A549 (cell line): ENCODE results near the gene TTC28. TPM values are rescaled to one million over a fixed set of nuclear protein-coding genes. Genes with fewer than 3 reads are reported as not detected.

ENCODE experiments used
- ATAC-seq, 2 experiments: fragments of 200-7000 bp in 1 of 2; fragments of >200 bp in 1 of 2; cut with Nextera tagmentation in 1 of 2; cut with Tn5 transposase in 1 of 2; 3 replicates each; pipeline versions ENCODE4 v1.8.0 to v1.9.1; 2018 to 2020; ENCODE audit warnings: mild to moderate bottlenecking in 1 of 2, moderate library complexity in 1 of 2
- CTCF ChIA-PET: fragments of 300-600 bp; sonication (Branson Sonifier 250); formaldehyde crosslinking; extraction: SDS; loops from one replicate; lab custom pipeline; 2021; ENCODE audit warnings: antibody characterized with exemption, inconsistent platforms; lab: Yijun Ruan, JAX
- POLR2A ChIA-PET: fragments of 350-600 bp; formaldehyde crosslinking; extraction: SDS; loops from one replicate; lab custom pipeline; 2021; ENCODE audit warnings: antibody characterized with exemption, inconsistent platforms; lab: Yijun Ruan, JAX
- DNase-seq, 2 experiments: peaks; one replicate each; pipeline versions ENCODE4 v3.0.0 to v3.0.0-alpha.2; 2011 to 2016; ENCODE audit warnings: low read depth in 1 of 2, low spot score in 1 of 2
- FAIRE-seq: peaks from 2 replicates; lab custom pipeline; 2011; peaks lifted over from hg19 to GRCh38; lab: Jason Lieb, UNC
- H3K27ac ChIP-seq, 2 experiments: fragments of >200 bp; sonication (Bioruptor Twin); formaldehyde crosslinking; 3 replicates each; pipeline ENCODE4 v1.5.1; 2016 to 2017
- H3K4me1 ChIP-seq: fragments of >200 bp; sonication (Bioruptor Twin); formaldehyde crosslinking; 3 replicates; pipeline ENCODE4 v1.6.1; 2016
- H3K4me2 ChIP-seq: fragments of >200 bp; sonication (Bioruptor Twin); formaldehyde crosslinking; 3 replicates; pipeline ENCODE4 v1.6.1; 2016
- H3K4me3 ChIP-seq: fragments of >200 bp; sonication (Bioruptor Twin); formaldehyde crosslinking; 3 replicates; pipeline ENCODE4 v1.5.1; 2016
- H3K9me3 ChIP-seq: fragments of >200 bp; sonication (Bioruptor Twin); formaldehyde crosslinking; 3 replicates; pipeline ENCODE4 v1.6.1; 2016
- CHD2 ChIP-seq: fragments of 150-350 bp; IDR thresholded peaks from 2 replicates; pipeline ENCODE4 v1.6.1; 2014; ENCODE audit warnings: low read length; ENCODE audit not compliant: partially characterized antibody
- CHD4 ChIP-seq: fragments of 200-600 bp; sonication (generic); IDR thresholded peaks from 2 replicates; pipeline ENCODE4 v1.6.1; 2016; ENCODE audit warnings: antibody characterized with exemption, mild to moderate bottlenecking, borderline replicate concordance
- EP300 ChIP-seq, 2 experiments: fragments of >200 bp; sonication (Bioruptor Twin); formaldehyde crosslinking; IDR thresholded peaks; 2 replicates in 1 of 2; 3 replicates in 1 of 2; pipeline ENCODE4 v1.6.1; 2016 to 2017
- ESRRA ChIP-seq: fragments of 150-350 bp; IDR thresholded peaks from 2 replicates; pipeline ENCODE4 v1.6.1; 2014; ENCODE audit warnings: mild to moderate bottlenecking, low read length, borderline replicate concordance
- GATA3 ChIP-seq: IDR thresholded peaks from 2 replicates; pipeline ENCODE4 v1.6.1; 2012; ENCODE audit warnings: borderline replicate concordance
- HDAC2 ChIP-seq: fragments of 200-600 bp; sonication (generic); IDR thresholded peaks from 2 replicates; pipeline ENCODE4 v1.6.1; 2016
- HMGXB4 ChIP-seq: fragments of 250-450 bp; sonication (Bioruptor Pico); IDR thresholded peaks from 2 replicates; pipeline ENCODE4 v1.5.0; 2021; ENCODE audit warnings: mild to moderate bottlenecking, moderate library complexity, borderline replicate concordance
- KDM1A ChIP-seq: fragments of 200-600 bp; sonication (generic); IDR thresholded peaks from 2 replicates; pipeline ENCODE4 v1.6.1; 2016; ENCODE audit warnings: low read depth, mild to moderate bottlenecking
- KDM5A ChIP-seq: fragments of 200-600 bp; sonication (generic); IDR thresholded peaks from 2 replicates; pipeline ENCODE4 v1.6.1; 2016; ENCODE audit warnings: antibody characterized with exemption, mild to moderate bottlenecking
- MAFK ChIP-seq: fragments of 450-650 bp; IDR thresholded peaks from 2 replicates; pipeline ENCODE4 v1.6.1; 2014; ENCODE audit not compliant: partially characterized antibody
- NFE2L2 ChIP-seq: fragments of 150-350 bp; conservative IDR thresholded peaks from 2 replicates; pipeline ENCODE4 v1.6.1; 2014; ENCODE audit warnings: low read length
- NR3C1 ChIP-seq: fragments of >200 bp; sonication (Bioruptor Twin); formaldehyde crosslinking; IDR thresholded peaks from 3 replicates; pipeline ENCODE4 v1.6.1; 2017
- RARB ChIP-seq: fragments of 250-450 bp; sonication (Bioruptor Pico); IDR thresholded peaks from 2 replicates; pipeline ENCODE4 v1.8.0; 2021; ENCODE audit warnings: mild to moderate bottlenecking, moderate library complexity
- SMC3 ChIP-seq: fragments of >200 bp; sonication (Bioruptor Twin); formaldehyde crosslinking; IDR thresholded peaks from 3 replicates; pipeline ENCODE4 v1.6.1; 2018; ENCODE audit warnings: inconsistent platforms
- ZNF302 ChIP-seq: fragments of 250-450 bp; sonication (Bioruptor Pico); IDR thresholded peaks from 2 replicates; pipeline ENCODE4 v1.9.0; 2021; ENCODE audit warnings: inconsistent platforms, mild to moderate bottlenecking, moderate library complexity
- WGBS: methylation state at CpG from one replicate; pipeline ENCODE4 v1.1.6; 2017; ENCODE audit errors: missing lambda C conversion rate; 5-methylcytosine and 5-hydroxymethylcytosine counted together
- polyA plus RNA-seq, 4 experiments: library from polyadenylated mRNA; depleted of rRNA in 3 of 4; stranded (reverse); fragments of >200 nt; fragmentation: RNase III in 1 of 4; extraction: RNeasy Plus Mini Kit Qiagen cat#74134 plus additional on column Dnase treatment in 1 of 4; gene quantifications; 2 replicates in 3 of 4; 3 replicates in 1 of 4; pipeline ENCODE4 v1.2.3, GENCODE V29; 2011 to 2017
- TF ChIP-seq, protein P1 (sequence below): fragments of >200 bp; sonication (Bioruptor Twin); formaldehyde crosslinking; IDR thresholded peaks from 3 replicates; pipeline ENCODE4 v1.6.1; 2016
- TF ChIP-seq, protein P2 (sequence below): IDR thresholded peaks from 2 replicates; pipeline ENCODE4 v1.6.1; 2012

Gene TTC28
- polyA plus RNA-seq, 2 of the 4 experiments (the other 2 are of a cell fraction), result 2.6 to 3.8 TPM

DNA sequence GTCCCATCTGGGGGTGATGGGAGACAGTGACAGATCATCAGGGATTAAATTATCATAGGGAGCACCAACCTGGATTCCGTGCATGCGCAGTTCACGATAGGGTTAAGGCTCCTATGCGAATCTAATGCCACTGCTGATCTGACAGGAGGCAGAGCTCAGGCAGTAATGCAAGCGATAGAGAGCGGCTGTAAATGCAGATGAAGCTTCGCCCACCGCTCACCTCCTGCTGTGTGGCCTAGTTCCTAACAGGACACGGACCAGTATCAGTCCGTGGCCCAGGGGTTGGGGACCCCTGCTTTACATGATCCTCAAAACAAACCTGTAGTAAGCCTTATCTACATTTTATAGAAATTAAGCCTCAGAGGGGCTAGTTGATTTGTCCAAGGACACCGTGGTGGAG, 94.3 kb downstream of the TTC28 start:
- FAIRE-seq, result no peak
- H3K4me1 ChIP-seq, result peaks cover 8% of the 10 kb centered on the region; the same call in 1 of the 3 replicates
- TF ChIP-seq GATA3, result no peak
- TF ChIP-seq, protein P1, sequence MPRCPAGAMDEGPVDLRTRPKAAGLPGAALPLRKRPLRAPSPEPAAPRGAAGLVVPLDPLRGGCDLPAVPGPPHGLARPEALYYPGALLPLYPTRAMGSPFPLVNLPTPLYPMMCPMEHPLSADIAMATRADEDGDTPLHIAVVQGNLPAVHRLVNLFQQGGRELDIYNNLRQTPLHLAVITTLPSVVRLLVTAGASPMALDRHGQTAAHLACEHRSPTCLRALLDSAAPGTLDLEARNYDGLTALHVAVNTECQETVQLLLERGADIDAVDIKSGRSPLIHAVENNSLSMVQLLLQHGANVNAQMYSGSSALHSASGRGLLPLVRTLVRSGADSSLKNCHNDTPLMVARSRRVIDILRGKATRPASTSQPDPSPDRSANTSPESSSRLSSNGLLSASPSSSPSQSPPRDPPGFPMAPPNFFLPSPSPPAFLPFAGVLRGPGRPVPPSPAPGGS, result no peak
- no peak for TF ChIP-seq CHD2
- TF ChIP-seq CHD4, result no peak
- TF ChIP-seq HDAC2, result no peak
- H3K4me3 ChIP-seq, result no peak overlapping the region
- POLR2A ChIA-PET, result no interaction called here
- CTCF ChIA-PET, result no interaction called here
- ATAC-seq, result no peak
- no peak for DNase-seq
- H3K4me2 ChIP-seq, result no peak overlapping the region
- no peak overlapping the region for H3K27ac ChIP-seq
- 95% methylated on average over 9 of the region's 11 CpGs for WGBS
- H3K9me3 ChIP-seq, result no peaks in the 10 kb centered on the region

DNA sequence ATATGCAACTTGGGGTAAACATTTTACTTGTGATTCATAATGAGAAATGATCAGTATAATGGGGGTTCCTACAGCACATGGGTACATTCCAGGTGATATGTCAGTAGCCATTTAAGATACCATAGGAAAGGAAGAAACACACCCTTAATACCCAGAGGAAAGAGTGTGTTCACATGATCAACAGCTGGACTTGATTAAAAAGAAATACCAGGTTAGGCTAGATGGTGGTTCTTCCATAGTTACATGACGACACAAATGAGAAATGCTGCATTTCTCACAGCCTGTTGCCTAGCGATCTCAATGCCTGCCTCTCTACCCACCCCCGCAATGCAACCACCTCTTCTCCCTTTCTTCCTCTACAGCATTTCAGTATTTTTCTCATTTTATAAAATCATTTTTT, 96.8 kb downstream of the TTC28 start:
- ATAC-seq (no peak), FAIRE-seq (no peak), DNase-seq (no peak)
- no peaks in the 10 kb centered on the region for H3K9me3 ChIP-seq
- 86% methylated on average over 3 of the region's 3 CpGs for WGBS
- TF ChIP-seq EP300 (IDR thresholded peaks at IDR 0.05) (no peak), GATA3 (no peak), SMC3 (no peak), KDM1A (no peak)
- ChIA-PET POLR2A (no interaction called here), CTCF (no interaction called here)
- no peak overlapping the region for H3K4me2 ChIP-seq
- peaks cover 5% of the 10 kb centered on the region; the same call in 1 of the 3 replicates for H3K4me1 ChIP-seq
- no peak overlapping the region for H3K4me3 ChIP-seq
- no peak overlapping the region for H3K27ac ChIP-seq

GRCh38 chr22:28581016-28581415, 98.6 kb downstream of the TTC28 start:
- DNase-seq (no peak), ATAC-seq (no peak), FAIRE-seq (no peak)
- WGBS, result 94% methylated on average over 8 of the region's 8 CpGs
- CTCF ChIA-PET, result interaction anchor here (0.7 kb wide), 1 partner anchor 25 kb away, joined by 3 read pairs; no protein-coding TSS in a partner anchor
- POLR2A ChIA-PET, result no interaction called here
- H3K4me2 ChIP-seq, result no peak overlapping the region
- no peak for TF ChIP-seq ZNF302
- no peak for TF ChIP-seq NFE2L2
- no peak for TF ChIP-seq ESRRA
- TF ChIP-seq, protein P2, sequence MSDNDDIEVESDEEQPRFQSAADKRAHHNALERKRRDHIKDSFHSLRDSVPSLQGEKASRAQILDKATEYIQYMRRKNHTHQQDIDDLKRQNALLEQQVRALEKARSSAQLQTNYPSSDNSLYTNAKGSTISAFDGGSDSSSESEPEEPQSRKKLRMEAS, result no peak
- no peak for TF ChIP-seq HMGXB4 (CRISPR knock-in tag)
- no peak for TF ChIP-seq RARB (CRISPR knock-in tag)
- no peak for TF ChIP-seq KDM5A
- TF ChIP-seq, protein P1, result no peak
- no peak for TF ChIP-seq NR3C1
- no peak for TF ChIP-seq MAFK
- H3K4me1 ChIP-seq, result peaks cover 5% of the 10 kb centered on the region; the same call in 1 of the 3 replicates
- H3K27ac ChIP-seq, result no peak overlapping the region
- no peak overlapping the region for H3K4me3 ChIP-seq
- no peaks in the 10 kb centered on the region for H3K9me3 ChIP-seq
